Left colon (tissue), 2 donors: ENCODE results near the gene TBRG4. TPM values are rescaled to one million over a fixed set of nuclear protein-coding genes. Genes with fewer than 3 reads are reported as not detected.
A peak's percentile ranks its signal among the peaks of the same experiment; 100 is the strongest.
"Not testable (repeated sequence)": the region's sequence is repeated elsewhere in the genome, so short reads cannot be mapped to it uniquely, and the experiment has no call there.

Source experiments
- ATAC-seq: fragments of 200-7000 bp; cut with Tn5 transposase; one replicate; pipeline ENCODE4 v1.9.1; 2020; ENCODE audit warnings: mild to moderate bottlenecking, moderate library complexity
- DNase-seq, 2 donors: peaks; one replicate each; pipeline ENCODE4 v3.0.0-alpha.2; 2020
- intact Hi-C, 2 donors: fragments of 100-400 bp; cut with DNase I in 1 of 2; cut with micrococcal nuclease in 1 of 2; formaldehyde crosslinking; loops; one replicate each; pipeline versions ENCODE4 v1.11.2 to v1.14.0; 2022; cut with DNase I, micrococcal nuclease
- long read RNA-seq: library from polyadenylated mRNA; unstranded; transcript quantifications from one replicate; pipeline ENCODE4 v2.0.0, GENCODE V29; 2021
- total RNA-seq, 2 donors: library from RNA; stranded (reverse); fragmentation: NEBNext Ultra II Directional; extraction: Animal tissue kit (Norgen Biotek cat#: 25700); gene quantifications; one replicate each; pipeline ENCODE4 v1.2.1, GENCODE V29; 2021
- donor health status: DM: no; HTN: no; CAD: no.
- donor health status: DM: yes; HTN: yes; CAD: no.

Gene TBRG4
- 10 to 100 TPM; 80.9 to 88.7 TPM for total RNA-seq
- long read RNA-seq, transcript TBRG4-201 (11 exons, 2,243 nt), result major isoform, 110 of 227 reads
- long read RNA-seq, transcript TBRG4-202 (9 exons, 1,917 nt), result minor isoform, 5 of 227 reads
- long read RNA-seq, transcript TBRG4-217 (9 exons, 3,409 nt), result minor isoform, 8 of 227 reads
- long read RNA-seq, partial matches to known transcripts, result 43 of 227 reads
- long read RNA-seq, other reads (novel, unspliced or antisense), result 56 of 227 reads

DNA sequence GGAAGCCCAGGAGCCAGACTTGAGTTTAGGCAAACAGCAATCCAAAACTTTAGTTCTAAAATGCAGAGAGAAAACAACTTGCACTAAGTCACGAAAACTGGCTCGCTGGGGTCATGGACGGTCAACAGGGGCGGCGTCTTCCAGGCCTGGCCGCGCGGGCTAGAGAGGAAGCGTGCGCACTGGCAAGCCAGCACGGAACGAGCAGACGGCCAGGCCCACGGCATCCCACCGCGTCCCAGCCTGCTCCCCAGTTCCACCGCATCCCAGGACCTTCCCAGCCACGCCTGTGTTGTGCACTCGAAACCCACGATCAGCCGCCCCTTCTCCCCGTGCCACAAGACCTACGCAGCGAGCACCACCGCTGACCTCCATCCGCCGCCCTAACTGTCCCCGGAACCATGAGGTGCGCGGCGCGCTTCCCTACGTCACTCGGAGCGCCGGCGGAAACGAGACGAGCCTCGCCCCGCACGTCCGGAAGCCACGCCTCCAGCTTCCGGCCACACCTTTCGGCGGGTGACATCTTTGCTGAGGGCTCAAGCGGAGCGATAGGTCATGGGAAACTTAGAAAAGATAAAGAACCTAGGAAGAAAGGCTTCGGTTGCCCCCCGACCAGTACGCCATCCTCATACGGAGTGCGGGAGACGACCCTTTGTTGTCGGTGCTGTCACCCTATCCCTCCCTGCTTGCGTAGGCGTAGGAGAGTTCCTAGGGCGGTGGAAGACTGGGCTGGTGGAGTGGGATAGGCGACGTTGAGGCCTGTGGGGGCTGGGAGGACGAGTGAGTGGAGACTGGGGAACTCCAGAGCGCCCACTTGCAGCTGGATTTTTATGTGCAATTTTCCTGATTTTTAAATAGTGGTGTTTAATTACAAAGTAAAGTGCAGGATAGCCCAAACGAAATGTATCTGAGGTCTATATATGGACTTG is at the start of gene TBRG4:
TBRG4 (minus strand) TSS at position 400 of the 926 bp plus-strand sequence. CDS start 2,460 bp downstream, outside the sequence.
- ATAC-seq (peak; percentile 95), DNase-seq (peak; percentile 93 to 98)
- intact Hi-C loops, result loop anchor here in 1 of 2 donors (10.0 kb wide), 1 partner anchor 127 kb away; no protein-coding TSS in a partner anchor

DNA sequence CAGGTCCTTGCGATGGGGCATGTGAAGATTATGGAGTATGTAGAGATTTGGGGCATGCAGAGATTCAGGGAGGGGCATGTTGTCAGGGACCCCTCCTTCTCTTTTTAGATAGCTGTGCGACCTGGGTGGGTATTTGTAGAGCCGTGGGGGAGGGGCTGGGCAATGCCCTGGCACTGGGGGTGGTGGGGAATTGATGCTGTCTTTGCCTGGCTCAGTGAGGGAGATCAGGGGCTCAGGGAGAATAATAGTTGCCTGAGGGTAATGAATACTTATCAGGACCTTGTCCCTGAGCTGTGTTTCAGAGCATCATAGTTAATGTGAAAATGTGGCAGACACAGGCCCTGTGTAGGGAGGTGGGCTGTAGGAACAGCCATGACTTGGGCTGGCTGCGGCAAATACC is 49.6 kb upstream of the TBRG4 start:
- intact Hi-C loops, result no loop called here
- ATAC-seq (no peak), DNase-seq (no peak)

- intact Hi-C loops, result no loop called here
- ATAC-seq (no peak), DNase-seq (no peak)
Measured at GRCh38 chr7:45160417-45160881, 49.0 kb upstream of the TBRG4 start.

GRCh38 chr7:45159296-45159695 is 47.8 kb upstream of the TBRG4 start:
- no peak for ATAC-seq
- intact Hi-C loops, result loop anchor here in 1 of 2 donors (5.0 kb wide), 1 partner anchor 98 kb away; no protein-coding TSS in a partner anchor
- DNase-seq, result no peak

GRCh38 chr7:45158471-45158870 is 47.0 kb upstream of the TBRG4 start:
- ATAC-seq, result no peak
- intact Hi-C loops, result loop anchor here in 1 of 2 donors (5.0 kb wide), 1 partner anchor 99 kb away; no protein-coding TSS in a partner anchor
- DNase-seq, result no peak

- DNase-seq (no peak), ATAC-seq (no peak)
- intact Hi-C loops, result loop anchor here in 1 of 2 donors (5.0 kb wide), 1 partner anchor 99 kb away; no protein-coding TSS in a partner anchor
Measured at GRCh38 chr7:45157653-45158401, 46.3 kb upstream of the TBRG4 start, which contains the start of gene RAMP3. TSS of gene RAMP3 (plus strand) at chr7:45157791. CDS start at chr7:45157829, 38 bp downstream.

GRCh38 chr7:45157286-45157652 is 45.8 kb upstream of the TBRG4 start:
- DNase-seq, result no peak
- intact Hi-C loops, result loop anchor here in 1 of 2 donors (5.0 kb wide), 1 partner anchor 100 kb away; no protein-coding TSS in a partner anchor
- ATAC-seq, result no peak

GRCh38 chr7:45156516-45157272 is 45.2 kb upstream of the TBRG4 start:
- DNase-seq (no peak), ATAC-seq (no peak)
- intact Hi-C loops, result loop anchor here in 1 of 2 donors (5.0 kb wide), 1 partner anchor 101 kb away; no protein-coding TSS in a partner anchor

DNA sequence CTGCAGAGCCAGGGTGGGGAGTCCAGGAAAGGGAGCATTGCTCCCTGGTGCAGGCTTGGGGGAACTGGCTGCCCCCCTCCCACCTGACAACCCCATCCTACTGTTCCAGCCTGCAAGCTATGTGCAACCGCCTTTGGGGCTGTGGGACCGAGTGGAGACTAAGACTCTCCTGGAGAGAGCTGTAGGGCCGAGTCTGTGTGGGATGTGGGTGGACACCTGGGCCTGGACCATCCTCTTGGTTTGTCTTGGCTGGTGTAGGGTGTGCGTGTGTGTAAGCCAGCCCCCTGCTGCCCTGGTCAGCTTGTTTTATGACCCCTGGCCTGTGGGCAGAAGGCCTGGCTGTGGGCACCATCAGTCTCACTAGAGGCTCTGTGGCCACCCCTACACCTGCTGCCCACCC is 44.4 kb upstream of the TBRG4 start:
- no peak for ATAC-seq
- no peak for DNase-seq
- intact Hi-C loops, result loop anchor here (2.0 to 5.0 kb wide), 2 partner anchors 101 to 105 kb away; no protein-coding TSS in a partner anchor

DNA sequence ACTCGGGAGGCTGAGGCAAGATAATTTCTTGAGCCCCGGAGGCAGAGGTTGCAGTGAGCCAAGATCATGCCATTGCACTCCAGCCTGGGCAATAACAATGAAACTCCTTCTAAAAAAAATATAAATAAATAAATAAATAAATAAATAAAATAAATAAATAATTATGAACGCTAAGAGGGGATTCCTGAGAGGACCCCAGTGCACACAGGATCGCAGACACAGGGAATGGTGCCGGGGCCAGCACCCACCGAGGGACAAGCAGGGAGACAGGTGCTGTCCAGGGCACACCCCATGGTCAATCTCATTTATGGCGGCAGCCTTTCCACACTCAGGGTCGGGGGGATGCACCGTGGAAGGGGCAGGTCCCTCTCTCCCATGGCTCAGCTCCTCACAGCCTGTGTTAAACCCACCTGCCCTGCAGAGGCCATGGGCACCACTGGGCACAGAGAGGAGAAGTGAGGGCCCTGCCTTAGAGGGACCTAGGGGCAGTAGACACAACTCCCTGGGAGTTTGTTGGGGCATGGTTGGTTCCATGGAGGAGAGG is 43.9 kb upstream of the TBRG4 start:
- DNase-seq, result no peak
- ATAC-seq, result no peak
- intact Hi-C loops, result loop anchor here (2.0 to 5.0 kb wide), 2 partner anchors 102 to 105 kb away; no protein-coding TSS in a partner anchor

DNA sequence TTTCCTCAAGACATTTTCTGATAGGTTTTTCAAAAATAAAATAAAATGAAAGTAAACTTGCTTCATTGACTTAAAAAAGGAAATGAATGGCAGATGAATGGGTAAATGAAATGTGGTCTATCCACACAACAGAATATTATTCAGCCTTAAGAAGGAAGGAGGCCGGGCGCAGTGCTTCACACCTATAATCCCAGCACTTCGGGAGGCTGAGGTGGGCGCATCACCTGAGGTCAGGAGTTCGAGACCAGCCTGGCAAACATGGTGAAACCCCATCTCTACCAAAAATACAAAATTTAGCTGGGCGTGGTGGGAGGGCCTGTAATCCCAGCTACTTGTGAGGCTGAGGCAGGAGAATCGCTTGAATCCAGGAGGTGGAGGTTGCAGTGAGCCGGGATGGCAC is 42.4 kb upstream of the TBRG4 start:
- DNase-seq, ATAC-seq: not testable (repeated sequence)
- intact Hi-C loops, result loop anchor here in 1 of 2 donors (2.0 kb wide), 1 partner anchor 107 kb away; no protein-coding TSS in a partner anchor

- intact Hi-C loops, result no loop called here
- DNase-seq, result no peak
- ATAC-seq, result peak; percentile 10
Measured at GRCh38 chr7:45153233-45153632, 41.7 kb upstream of the TBRG4 start.

DNA sequence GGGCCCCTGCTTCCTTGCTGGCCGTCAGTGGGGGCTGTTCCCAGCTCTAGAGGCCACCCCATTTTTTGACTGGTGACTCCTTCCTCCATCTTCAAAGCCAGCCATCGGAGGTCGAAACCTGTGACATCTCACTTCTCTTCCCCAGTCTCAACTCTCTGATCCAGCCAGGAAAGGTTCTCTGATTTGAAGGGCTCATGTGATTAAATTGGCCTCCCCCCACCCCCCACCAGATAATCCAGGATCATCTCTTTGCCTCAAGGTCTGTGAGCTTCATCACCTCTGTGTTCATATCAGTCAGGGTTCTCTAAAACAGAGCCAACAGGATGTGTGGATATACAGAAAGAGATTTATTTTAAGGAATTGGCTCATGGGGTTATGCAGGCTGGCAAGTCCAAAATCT is 40.5 kb upstream of the TBRG4 start:
- DNase-seq, result no peak
- ATAC-seq, result no peak
- intact Hi-C loops, result no loop called here

GRCh38 chr7:45151131-45151684 is 39.7 kb upstream of the TBRG4 start:
- intact Hi-C loops, result no loop called here
- DNase-seq (no peak), ATAC-seq (no peak)

- DNase-seq (no peak), ATAC-seq (no peak)
- intact Hi-C loops, result no loop called here
Measured at GRCh38 chr7:45150199-45150598, 38.7 kb upstream of the TBRG4 start.

DNA sequence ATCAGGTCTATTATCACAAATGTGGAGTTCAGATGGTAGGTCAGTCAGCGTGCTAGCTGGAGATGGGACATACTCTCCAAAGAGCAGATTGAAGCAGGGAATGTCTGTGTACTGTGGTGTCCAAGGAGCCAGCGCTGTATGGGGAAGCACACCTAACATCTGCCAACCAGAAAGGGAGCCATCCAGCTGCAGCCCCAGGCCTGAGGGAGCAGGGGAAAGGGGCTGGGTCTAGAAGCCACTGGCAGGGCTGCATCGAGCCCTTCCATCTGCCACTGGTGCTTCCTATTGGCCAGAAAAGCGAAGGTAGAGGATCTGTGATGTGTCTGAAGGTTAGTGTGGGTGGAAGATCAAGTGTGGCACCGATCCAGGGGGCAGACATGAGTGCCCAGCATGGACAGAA is 38.1 kb upstream of the TBRG4 start:
- ATAC-seq, result no peak
- no peak for DNase-seq
- intact Hi-C loops, result no loop called here

DNA sequence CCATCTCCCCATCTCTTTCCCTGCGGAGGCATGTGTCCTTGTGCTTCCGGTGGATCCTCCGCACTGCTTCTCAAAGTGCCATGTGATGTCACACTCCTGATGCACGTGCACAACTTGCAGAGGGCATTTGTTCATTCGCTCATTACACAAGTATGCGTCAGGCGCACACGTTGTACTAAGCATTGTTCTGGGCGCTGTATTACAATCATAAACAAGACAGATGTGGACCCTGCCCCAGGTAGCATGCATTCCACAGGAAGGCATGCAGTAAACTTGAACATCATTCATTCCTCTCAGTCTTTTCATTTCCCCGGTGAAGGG is 37.1 kb upstream of the TBRG4 start:
- no peak for DNase-seq
- intact Hi-C loops, result no loop called here
- ATAC-seq, result no peak
